ENCODE measurements around the gene TMEM192.
"Not testable (repeated sequence)": the region's sequence is repeated elsewhere in the genome, so short reads cannot be mapped to it uniquely, and the experiment has no call there.

The TMEM192 gene

DNA sequence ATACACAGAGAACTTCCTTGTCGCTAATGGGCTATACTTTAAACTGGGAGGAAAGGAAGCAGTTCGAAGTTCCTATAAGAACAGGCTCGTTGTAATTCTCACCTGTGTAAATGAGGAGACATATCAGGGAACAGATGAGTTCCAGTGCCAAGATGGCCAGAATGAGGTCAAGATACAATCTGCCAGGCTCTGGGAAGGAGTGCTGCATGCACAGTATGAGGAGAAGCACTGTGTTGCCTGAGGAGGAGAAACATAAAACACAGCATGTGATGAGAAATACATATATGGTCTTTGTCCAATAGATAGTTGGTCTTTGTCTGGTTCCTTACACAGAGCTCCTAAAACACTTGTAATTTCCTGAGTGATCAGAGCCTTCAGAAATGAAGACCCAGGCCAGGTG is 24.3 kb downstream of the TMEM192 start:
- DNase-seq = no peak

DNA sequence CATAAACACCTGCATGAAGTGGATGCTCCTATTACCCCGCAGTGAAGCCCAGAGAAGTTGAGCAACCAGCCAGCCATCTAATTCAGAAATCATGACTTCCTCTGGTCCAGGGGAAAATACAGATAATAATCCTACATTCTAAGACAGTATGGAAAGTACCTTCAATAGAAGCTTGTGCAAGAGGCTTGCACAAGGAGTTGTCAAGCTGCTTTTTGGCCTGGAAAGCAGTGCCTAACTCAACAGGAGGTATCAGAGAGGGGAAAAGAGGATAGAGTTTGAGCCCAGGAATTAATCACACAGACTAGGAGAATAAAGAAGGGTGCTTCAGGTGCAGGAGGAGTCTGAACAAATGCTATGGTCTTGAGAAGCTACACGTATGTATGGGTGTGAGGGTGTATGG is 26.7 kb downstream of the TMEM192 start:
- DNase-seq = no peak

DNA sequence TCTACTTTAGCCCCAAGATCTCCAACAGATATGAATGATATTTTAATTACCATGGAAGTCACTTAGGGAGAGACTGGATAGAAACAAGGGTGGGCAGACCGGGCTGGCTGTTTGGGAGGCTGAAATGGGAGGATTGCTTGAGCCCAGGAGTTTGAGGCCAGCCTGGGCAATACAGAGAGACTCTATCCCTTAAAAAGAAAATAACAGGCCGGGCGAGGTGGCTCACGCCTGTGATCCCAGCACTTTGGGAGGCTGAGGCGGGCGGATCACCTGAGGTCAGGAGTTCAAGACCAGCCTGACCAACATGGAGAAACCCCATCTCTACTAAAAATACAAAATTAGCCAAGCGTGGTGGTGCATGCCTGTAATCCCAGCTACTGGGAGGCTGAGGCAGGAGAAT is 27.9 kb downstream of the TMEM192 start:
- DNase-seq = not testable (repeated sequence)

DNA sequence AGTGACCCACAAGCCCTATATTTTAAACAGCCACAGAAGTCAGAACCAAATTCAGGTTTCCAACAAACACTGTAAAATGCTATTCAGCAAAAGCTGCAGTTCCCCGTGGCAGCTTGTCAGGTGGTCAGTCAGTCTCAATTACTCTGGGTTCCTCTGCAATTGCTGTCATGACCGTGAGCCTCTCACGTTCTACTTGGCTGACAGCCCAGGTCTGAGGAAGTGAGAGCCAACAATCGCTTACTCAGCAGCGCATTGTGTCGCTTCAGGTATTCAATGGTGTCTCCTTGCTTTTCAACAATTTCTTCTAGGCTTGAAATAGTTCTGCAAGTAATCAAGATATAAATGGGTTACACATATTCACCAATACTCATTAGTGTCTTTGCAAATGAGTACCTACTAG is 33.2 kb downstream of the TMEM192 start:
- no peak for DNase-seq

DNA sequence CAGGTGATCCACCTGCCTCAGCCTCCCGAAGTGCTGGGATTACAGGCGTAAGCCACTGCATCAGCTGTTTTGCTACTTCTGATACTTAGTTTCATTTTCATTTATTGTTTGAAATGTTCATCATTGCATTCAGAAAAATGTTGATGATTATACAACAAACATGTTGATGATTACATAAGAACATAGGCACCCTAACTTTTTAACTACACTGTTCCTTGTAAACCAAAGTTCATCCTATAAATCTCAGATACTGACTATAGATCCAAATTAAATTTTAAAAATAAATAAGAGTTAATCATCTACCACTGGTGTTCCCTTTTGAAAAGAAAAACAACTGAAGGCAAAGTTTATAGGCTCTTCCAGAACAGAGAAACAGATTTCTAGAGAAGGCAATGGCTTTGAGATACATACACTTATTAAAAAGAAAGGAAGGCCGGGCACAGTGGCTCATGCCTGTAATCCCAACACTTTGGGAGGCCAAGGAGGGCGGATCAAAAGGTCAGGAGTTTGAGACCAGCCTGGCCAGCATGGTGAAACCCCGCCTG is 35.6 kb downstream of the TMEM192 start:
- DNase-seq = no peak

DNA sequence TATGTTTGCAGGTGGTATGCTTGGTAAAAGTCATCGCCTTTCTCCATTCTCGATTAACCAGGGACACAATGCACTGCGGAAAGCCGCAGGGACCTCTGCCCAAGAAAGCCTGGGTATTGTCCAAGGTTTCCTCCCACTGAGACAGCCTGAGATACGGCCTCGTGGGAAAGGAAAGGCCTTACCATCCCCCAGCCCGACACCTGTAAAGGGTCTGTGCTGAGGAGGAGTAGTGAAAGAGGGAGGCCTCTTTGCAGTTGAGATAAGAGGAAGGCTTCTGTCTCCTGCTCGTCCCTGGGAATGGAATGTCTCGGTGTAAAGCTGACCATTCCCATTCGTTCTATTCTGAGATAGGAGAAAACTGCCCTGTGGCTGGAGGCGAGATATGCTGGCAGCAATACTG is 39.3 kb downstream of the TMEM192 start:
- DNase-seq = not testable (repeated sequence)

DNA sequence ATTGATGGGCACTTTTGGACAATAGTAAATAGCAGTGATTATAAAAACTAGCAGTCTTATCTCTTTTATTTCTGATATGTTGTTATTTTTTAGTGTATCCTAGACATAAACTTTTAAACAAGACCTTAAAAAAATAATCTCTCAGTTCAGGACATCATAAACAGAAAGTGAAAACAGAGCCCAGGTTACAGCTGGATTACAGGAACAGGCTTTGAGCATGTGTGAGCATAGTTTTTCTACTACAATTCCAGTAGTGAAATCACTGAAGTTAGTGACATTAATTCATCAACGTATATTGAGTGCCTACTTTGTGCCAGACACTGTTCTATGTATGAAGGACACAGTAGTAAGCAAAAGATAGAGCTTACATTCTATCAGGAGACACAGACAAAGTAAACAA is 42.1 kb downstream of the TMEM192 start:
- no peak for DNase-seq

DNA sequence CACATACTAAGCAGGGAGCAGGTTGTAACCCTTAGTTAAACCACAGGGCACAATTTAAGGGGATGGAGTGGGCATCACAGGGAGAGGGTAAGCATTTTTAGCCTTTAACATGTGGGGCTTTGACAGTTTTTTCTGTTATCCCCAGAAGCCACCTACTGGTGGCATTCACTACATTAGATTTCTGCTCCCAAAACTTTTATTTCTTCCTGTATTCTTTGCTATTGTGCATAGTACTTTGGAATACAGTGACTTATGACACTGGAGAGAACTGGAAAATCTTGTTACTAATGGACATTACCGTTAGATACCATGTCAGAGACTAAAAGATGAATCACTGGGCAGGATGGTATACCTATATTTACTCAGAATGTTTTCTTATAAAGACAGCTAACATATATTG is 51.7 kb downstream of the TMEM192 start:
- DNase-seq = no peak

DNA sequence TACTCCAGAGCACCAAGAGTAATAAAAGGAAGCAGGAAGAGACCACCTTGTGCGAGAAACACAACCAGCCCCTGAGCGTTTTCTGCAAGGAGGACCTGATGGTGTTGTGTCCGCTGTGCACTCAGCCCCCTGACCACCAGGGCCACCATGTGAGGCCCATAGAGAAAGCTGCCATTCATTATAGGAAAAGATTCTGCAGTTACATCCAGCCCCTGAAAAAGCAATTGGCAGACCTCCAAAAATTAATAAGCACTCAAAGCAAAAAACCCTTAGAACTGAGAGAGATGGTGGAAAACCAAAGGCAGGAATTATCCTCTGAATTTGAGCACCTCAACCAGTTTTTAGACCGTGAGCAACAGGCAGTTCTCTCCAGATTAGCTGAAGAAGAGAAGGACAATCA is 53.3 kb downstream of the TMEM192 start:
- no peak for DNase-seq

DNA sequence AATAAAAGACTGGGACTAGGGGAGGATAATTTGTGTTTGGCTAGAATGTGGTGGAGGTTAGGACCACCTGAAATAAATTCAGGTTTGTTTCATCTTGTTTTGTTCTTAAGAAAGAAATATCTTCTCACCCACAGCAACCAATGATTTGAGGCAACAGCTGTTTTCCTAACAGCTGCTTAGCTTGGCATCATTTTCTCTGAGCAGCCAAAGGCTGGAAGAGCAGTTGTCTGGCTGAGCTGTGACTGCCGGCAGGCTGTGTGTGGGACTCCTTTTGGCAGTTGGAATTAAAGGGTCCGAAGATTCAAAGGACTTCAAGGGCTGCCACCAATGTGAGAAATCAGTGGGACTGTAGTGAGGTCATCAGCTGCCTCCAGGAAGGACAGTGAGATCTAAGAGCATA is 54.0 kb downstream of the TMEM192 start:
- DNase-seq = no peak

DNA sequence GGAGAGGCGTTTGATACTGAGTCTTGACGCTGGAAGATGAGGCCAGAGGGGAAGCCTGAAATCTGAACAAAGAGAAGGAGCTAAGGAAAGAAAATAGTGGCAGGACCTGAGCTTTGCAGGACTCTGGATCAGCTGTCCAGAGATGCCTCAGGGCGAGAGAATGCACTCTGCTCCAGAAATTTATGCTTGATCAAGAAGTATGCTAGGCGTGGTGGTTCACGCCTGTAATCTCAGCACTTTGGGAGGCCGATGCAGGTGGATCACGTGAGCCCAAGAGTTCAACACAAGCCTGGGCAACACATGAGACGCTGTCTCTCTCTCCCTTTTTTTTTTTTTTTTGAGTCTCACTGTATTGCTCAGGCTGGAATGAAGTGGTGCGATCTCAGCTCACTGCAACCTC is 57.1 kb downstream of the TMEM192 start:
- no peak for DNase-seq

DNA sequence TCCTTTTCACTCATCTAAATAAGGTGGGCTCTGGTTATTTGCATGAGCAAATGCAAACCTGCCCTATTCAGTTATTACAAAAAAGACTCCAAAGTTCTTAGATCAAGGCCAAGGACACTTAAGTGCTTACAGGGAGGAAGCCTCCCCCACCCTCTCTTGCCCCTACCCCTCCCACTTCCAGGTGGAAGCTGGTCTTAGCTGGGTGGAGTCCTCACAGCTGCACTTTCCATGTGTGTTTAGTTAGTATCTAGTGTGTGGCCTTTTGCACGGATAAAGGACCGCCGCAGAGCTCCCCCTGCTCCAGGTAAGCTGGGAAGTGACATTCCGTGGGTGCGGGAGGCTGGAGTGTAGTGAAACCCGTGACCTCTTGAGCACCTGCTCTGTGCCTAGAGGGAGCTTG is 59.0 kb downstream of the TMEM192 start, which contains the start of gene TRIM75:
TRIM75 (plus strand) TSS at position 222 of the 400 bp plus-strand sequence. CDS start 5,282 bp downstream, outside the sequence.
- DNase-seq = no peak

DNA sequence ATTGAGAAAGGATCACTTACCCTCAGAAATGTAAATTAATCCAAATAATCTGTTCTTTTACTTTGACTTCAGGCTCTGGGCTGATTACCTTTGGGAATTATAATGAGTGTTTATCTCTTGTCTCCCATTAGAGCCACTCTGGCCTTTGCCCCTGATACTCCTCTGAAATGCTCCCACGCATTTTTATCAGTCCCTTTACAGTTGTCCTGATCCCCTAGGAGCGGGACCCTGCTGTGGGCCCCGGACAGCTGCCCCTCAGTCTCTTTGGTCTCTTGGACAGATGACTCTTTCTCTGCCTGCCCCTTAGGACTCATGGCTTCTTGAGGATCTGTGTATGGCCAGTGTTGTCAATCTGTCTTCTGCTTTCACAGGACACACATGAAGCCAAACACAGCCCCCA is 60.0 kb downstream of the TMEM192 start:
- no peak for DNase-seq

DNA sequence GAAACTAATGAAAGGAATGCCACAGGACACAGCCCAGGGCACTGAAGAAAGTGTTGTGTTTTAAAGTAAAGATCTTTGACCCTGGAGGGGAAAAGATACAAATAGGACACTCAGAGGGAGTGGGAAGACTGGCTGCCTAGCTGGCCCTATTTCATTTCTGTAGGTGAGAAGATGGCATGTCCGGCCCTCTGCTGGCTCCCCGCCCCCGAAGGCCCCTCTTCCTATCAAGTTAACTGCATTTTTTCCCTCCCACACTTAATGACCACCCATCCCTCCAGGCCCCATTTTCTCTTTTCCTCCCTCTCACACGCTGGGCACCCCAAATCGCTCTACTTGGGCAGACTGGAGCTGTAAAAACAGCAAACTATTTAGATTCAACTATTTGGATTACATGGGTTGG is 64.5 kb downstream of the TMEM192 start:
- DNase-seq = no peak

DNA sequence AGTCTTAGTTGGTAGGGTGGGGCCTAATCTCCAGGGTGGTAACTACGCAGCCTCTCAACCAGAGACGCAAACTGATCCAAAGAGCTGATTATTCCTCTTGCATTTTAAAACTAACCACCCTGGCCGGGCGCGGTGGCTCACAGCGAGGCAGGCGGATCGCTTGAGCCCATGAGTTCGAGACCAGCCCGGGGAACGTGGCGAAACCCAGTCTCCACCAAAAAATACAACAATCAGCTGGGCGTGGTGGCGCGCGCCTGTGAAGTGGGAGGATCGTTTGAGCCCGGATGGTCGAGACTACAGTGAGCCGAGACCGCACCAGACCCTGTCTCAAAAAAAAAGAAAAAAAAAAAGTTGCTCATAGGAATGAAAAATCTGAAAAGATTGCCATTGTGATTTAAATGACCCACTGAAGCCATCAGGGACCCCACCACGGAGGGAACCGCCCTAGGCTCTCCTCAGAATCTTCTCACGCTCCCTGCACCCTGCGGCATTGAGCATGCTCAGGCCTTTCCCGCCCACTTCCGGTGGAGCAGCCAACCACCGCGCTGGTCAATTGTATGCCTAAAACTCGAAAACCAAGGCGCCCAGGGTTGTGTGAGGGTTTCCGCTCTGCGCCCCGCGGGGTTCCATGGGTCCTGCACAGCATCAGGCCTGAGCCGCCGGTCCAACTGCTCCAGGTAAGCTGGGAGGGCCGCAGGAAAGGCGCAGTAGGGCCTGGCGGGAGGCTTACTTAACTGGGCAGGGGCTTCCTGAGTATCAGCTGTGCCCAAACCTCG is 81.0 kb downstream of the TMEM192 start, which contains the start of gene TRIM60:
TRIM60 (plus strand) TSS at position 564 of the 776 bp plus-strand sequence. CDS start 8,074 bp downstream, outside the sequence.
- no peak for DNase-seq

DNA sequence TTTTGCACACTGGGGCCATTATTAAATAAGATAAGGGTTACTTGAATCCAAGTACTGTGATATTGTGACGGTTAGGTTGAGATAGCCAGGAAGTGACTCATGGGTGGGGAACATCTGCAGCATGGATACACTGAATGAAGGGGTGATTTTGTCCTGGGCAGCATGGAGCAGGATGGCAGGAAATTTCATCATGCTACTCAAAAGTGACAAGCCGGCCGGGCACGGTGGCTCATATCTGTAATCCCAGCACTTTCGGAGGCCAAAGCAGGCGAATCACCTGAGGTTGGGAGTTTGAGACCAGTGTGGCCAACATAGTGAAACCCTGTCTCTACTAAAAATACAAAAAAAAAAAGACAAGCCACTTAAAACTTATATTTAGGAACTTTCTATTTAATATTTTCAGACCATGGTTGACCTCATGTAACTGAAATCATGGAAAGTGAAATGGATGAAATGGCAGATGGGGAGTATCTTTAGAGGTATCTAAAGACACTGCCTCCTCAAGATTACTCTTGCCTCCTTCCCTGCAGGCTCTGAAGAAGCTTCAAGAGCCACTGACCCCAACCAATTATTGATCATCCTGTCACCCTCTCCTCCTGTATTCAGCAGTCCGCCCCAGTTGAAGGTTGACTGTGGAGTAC is 84.8 kb downstream of the TMEM192 start:
- no peak for DNase-seq

DNA sequence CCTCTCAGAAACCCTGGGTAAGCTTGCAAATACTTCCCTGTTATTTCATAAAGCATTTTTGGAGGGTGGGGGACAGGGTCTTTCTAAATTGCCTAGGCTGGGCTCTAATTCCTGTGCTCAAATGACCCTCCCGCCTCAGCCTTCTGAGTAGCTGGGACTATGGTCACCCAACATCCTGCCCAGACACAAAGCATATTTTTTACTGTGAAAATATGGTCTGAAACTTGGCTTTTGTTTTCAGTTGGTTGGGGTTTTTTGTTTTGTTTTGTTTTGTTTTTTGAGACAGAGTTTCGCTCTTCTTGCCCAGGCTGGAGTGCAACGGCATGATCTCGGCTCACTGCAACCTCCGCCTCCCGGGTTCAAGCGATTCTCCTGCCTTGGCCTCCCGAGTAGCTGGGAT is 86.9 kb downstream of the TMEM192 start:
- not testable (repeated sequence) for DNase-seq
